GM23338 (cell line): Measurements from ENCODE around the gene STX8. TPM values are rescaled to one million over a fixed set of nuclear protein-coding genes. Genes with fewer than 3 reads are reported as not detected.

Experiments
- ATAC-seq: fragments of 200-7000 bp; cut with Tn5 transposase; 3 replicates; pipeline ENCODE4 v1.9.1; 2020
- DNase-seq: peaks from one replicate; pipeline ENCODE4 v3.0.0-alpha.2; 2015; ENCODE audit warnings: low spot score
- H2AFZ ChIP-seq: fragments of 200-600 bp; sonication (generic); 2 replicates; pipeline ENCODE4 v1.8.0; 2016; ENCODE audit warnings: antibody characterized with exemption, mild to moderate bottlenecking, moderate library complexity
- H3F3A ChIP-seq: fragments of 200-600 bp; sonication (generic); replicated peaks from 2 replicates; pipeline ENCODE4 v1.8.0; 2017; ENCODE audit warnings: antibody characterized with exemption, mixed run types, low read depth
- H3K27ac ChIP-seq: fragments of 200-600 bp; sonication (generic); 2 replicates; pipeline ENCODE4 v1.6.1; 2016; ENCODE audit warnings: low read depth
- H3K27me3 ChIP-seq: fragments of 200-600 bp; sonication (generic); 2 replicates; pipeline ENCODE4 v1.8.0; 2016; ENCODE audit warnings: mild to moderate bottlenecking, mixed run types, moderate library complexity; ENCODE audit not compliant: insufficient read depth
- H3K36me3 ChIP-seq: fragments of 200-600 bp; sonication (generic); 2 replicates; pipeline ENCODE4 v1.8.0; 2016; ENCODE audit warnings: mild to moderate bottlenecking; ENCODE audit not compliant: insufficient read depth
- H3K4me1 ChIP-seq: fragments of 200-600 bp; sonication (generic); 2 replicates; pipeline ENCODE4 v1.8.0; 2016; ENCODE audit warnings: mild to moderate bottlenecking, moderate library complexity; ENCODE audit not compliant: insufficient read depth
- H3K4me2 ChIP-seq: fragments of 200-600 bp; sonication (generic); 2 replicates; pipeline ENCODE4 v1.7.1; 2017; ENCODE audit warnings: mixed run types
- H3K4me3 ChIP-seq: fragments of 200-600 bp; sonication (generic); 2 replicates; pipeline ENCODE4 v1.6.1; 2016; ENCODE audit warnings: mixed run types
- H3K79me2 ChIP-seq: fragments of 200-600 bp; sonication (generic); replicated peaks from 2 replicates; pipeline ENCODE4 v1.8.0; 2017; ENCODE audit warnings: mild to moderate bottlenecking; ENCODE audit not compliant: insufficient read depth
- H3K9me2 ChIP-seq: fragments of 200-600 bp; sonication (generic); 2 replicates; pipeline ENCODE4 v1.8.0; 2017; ENCODE audit not compliant: insufficient read depth
- H4K20me1 ChIP-seq: fragments of 200-600 bp; sonication (generic); replicated peaks from 2 replicates; pipeline ENCODE4 v1.8.0; 2017; ENCODE audit warnings: mild to moderate bottlenecking; ENCODE audit not compliant: insufficient read depth
- H3K27ac Mint-ChIP-seq: 2 replicates; pipeline ENCODE4 v1.8.0; 2020; ENCODE audit warnings: inconsistent platforms, mild to moderate bottlenecking, moderate library complexity, mixed read lengths
- H3K27me3 Mint-ChIP-seq: 3 replicates; pipeline ENCODE4 v1.8.0; 2022; ENCODE audit warnings: low read depth, mild to moderate bottlenecking, moderate library complexity, mixed read lengths, inconsistent platforms; ENCODE audit not compliant: insufficient read depth, poor library complexity
- H3K36me3 Mint-ChIP-seq: 3 replicates; pipeline ENCODE4 v1.8.0; 2021; ENCODE audit warnings: low read depth, mild to moderate bottlenecking, inconsistent platforms, moderate library complexity, mixed read lengths
- H3K4me1 Mint-ChIP-seq: 3 replicates; pipeline ENCODE4 v1.8.0; 2020; ENCODE audit warnings: mild to moderate bottlenecking, inconsistent platforms, mixed read lengths
- H3K4me3 Mint-ChIP-seq: 3 replicates; pipeline ENCODE4 v1.8.0; 2021; ENCODE audit warnings: moderate library complexity, mild to moderate bottlenecking, inconsistent platforms, mixed read lengths
- H3K9me3 Mint-ChIP-seq: 3 replicates; pipeline ENCODE4 v1.8.0; 2020; ENCODE audit warnings: moderate library complexity, mild to moderate bottlenecking, inconsistent platforms, mixed read lengths
- CREB1 ChIP-seq: fragments of 250-450 bp; sonication (Bioruptor Pico); IDR thresholded peaks from 2 replicates; pipeline ENCODE4 v1.5.0; 2020; ENCODE audit warnings: low read depth, mild to moderate bottlenecking, moderate library complexity
- CTCF ChIP-seq, 2 experiments: fragments of 200-600 bp in 1 of 2; sonication (generic) in 1 of 2; conservative IDR thresholded peaks; 2 replicates each; pipeline versions ENCODE4 v1.5.1 to v1.6.1; 2016 to 2017; ENCODE audit warnings: antibody characterized with exemption in 2 of 2, low read depth in 2 of 2, mild to moderate bottlenecking in 2 of 2, moderate library complexity in 1 of 2
- ETS1 ChIP-seq: IDR thresholded peaks from 2 replicates; pipeline ENCODE4 v1.6.1; 2016; ENCODE audit warnings: antibody characterized with exemption
- POLR2AphosphoS5 ChIP-seq: IDR thresholded peaks from 2 replicates; pipeline ENCODE4 v1.6.1; 2016; ENCODE audit warnings: antibody characterized with exemption, low read depth
- REST ChIP-seq: IDR thresholded peaks from one replicate; pipeline ENCODE4 v1.6.1; 2018; ENCODE audit warnings: antibody characterized with exemption; ENCODE audit not compliant: unreplicated experiment
- STAT1 ChIP-seq: IDR thresholded peaks from one replicate; pipeline ENCODE4 v1.6.1; 2016; ENCODE audit warnings: antibody characterized with exemption; ENCODE audit not compliant: unreplicated experiment
- ZNF331 ChIP-seq: fragments of 250-450 bp; sonication (Bioruptor Pico); IDR thresholded peaks from 2 replicates; pipeline ENCODE4 v1.5.0; 2020; ENCODE audit warnings: low read depth, mild to moderate bottlenecking, moderate library complexity
- ZNF462 ChIP-seq: fragments of 250-450 bp; sonication (Bioruptor Pico); IDR thresholded peaks from 2 replicates; pipeline ENCODE4 v1.5.0; 2020; ENCODE audit warnings: mild to moderate bottlenecking, moderate library complexity
- polyA plus RNA-seq: library from polyadenylated mRNA; unstranded; fragments of >200 nt; fragmentation: Nextera tagmentation; extraction: Ambion mirVana; gene quantifications from 2 replicates; pipeline ENCODE4 v1.2.1, GENCODE V29; 2016
- total RNA-seq: library from RNA; depleted of rRNA; stranded (reverse); fragments of >200 nt; shearing (Covaris generic); gene quantifications from 2 replicates; pipeline ENCODE4 v1.2.3, GENCODE V29; 2014

Gene STX8
- total and polyA plus RNA-seq, 2 experiments from 2014 or later, result 59.4 to 82.3 TPM

- TF ChIP-seq CREB1 (no peak), CTCF (conservative IDR thresholded peaks at IDR 0.05; ENCODE audit: low read depth in 2 of 2) (no peak), ZNF462 (no peak)
Observed at GRCh38 chr17:9587969-9588656, 12.5 kb upstream of the STX8 start (continued).

GRCh38 chr17:9577373-9577709 lies 1.7 kb upstream of the STX8 start:
- Histone ChIP-seq H3K4me1 (peaks cover 6% of the 10 kb centered on the region; the same call in 1 of the 2 replicates), H3K4me2 (peak overlapping the region; percentile 87; the same call in 1 of the 2 replicates), H3F3A (no peaks in the 10 kb centered on the region), H2AFZ (peak overlapping the region; percentile 2; the same call in 1 of the 2 replicates), H4K20me1 (no peaks in the 10 kb centered on the region), H3K36me3 (no peaks in the 10 kb centered on the region), H3K9me2 (no peaks in the 10 kb centered on the region), H3K27ac (no peak overlapping the region), H3K4me3 (no peak overlapping the region), H3K79me2 (0 out of 2 replicates have a peak, but pooled peaks cover 4% of the 10 kb centered on the region), H3K27me3 (no peaks in the 10 kb centered on the region)
- ATAC-seq, result no peak
- peaks cover 5% of the 10 kb centered on the region; the same call in 2 of the 3 replicates for H3K4me1 Mint-ChIP-seq
- peaks cover 2% of the 10 kb centered on the region; the same call in 1 of the 3 replicates for H3K9me3 Mint-ChIP-seq
- H3K27me3 Mint-ChIP-seq, result peaks cover 6% of the 10 kb centered on the region
- no peak for DNase-seq
- TF ChIP-seq ETS1, result no peak
- no peak for TF ChIP-seq ZNF331 (CRISPR knock-in tag)
- no peak for TF ChIP-seq POLR2AphosphoS5
- TF ChIP-seq REST, result no peak
- TF ChIP-seq STAT1, result no peak
- no peaks in the 10 kb centered on the region for H3K36me3 Mint-ChIP-seq
- H3K4me3 Mint-ChIP-seq, result peak overlapping the region; percentile 79; the same call in 1 of the 3 replicates
- no peak overlapping the region for H3K27ac Mint-ChIP-seq
